ENCODE measurements around the gene EIF4G1. TPM values are rescaled to one million over a fixed set of nuclear protein-coding genes. Genes with fewer than 3 reads are reported as not detected.

EIF4G1 gene
- total RNA-seq, 1 donor: 245 TPM

DNA sequence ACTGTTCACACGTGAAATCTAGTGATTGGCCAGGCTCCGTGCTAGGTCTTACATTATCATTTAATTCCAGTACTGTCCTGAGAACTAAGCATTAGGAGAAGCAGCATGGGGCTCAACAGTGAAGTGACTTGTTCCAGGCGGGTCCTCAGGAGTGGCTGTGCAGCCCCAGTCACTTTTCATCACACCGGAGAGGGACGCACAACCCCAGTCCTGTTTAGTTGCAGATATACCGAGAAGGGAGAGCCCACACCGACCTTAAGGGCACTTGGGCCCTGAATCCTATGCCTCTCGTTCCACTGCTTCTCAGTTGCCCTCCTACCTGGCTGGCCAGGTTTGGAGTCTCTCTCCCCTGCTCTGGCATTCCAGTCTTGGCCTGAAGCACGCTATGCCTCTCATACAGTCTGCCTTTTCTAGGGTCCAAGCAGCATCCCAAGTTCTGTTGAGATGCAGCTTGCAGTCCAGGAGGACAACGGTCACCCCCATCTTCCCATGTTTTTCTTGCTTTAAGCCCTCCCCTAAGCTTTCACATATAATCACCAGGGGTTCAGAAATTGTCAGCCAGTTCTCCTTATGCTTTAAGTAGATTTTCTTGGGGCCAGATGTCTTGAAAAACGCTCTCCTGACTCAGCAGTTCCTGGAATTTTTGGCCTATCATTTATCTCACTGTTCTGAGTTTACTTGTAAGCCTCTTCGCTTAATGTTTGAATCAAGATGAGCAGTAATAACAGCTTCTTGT, 33.1 kb downstream of the EIF4G1 start:
- H3K4me2 ChIP-seq (ENCODE audit: insufficient read depth, low read length): no peak overlapping the region
- TF ChIP-seq, protein P1, sequence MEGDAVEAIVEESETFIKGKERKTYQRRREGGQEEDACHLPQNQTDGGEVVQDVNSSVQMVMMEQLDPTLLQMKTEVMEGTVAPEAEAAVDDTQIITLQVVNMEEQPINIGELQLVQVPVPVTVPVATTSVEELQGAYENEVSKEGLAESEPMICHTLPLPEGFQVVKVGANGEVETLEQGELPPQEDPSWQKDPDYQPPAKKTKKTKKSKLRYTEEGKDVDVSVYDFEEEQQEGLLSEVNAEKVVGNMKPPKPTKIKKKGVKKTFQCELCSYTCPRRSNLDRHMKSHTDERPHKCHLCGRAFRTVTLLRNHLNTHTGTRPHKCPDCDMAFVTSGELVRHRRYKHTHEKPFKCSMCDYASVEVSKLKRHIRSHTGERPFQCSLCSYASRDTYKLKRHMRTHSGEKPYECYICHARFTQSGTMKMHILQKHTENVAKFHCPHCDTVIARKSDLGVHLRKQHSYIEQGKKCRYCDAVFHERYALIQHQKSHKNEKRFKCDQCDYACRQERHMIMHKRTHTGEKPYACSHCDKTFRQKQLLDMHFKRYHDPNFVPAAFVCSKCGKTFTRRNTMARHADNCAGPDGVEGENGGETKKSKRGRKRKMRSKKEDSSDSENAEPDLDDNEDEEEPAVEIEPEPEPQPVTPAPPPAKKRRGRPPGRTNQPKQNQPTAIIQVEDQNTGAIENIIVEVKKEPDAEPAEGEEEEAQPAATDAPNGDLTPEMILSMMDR (IDR thresholded peaks at IDR 0.05; ENCODE audit: extremely low read depth, low read depth, low read length): no peak
- no peak overlapping the region for H3K27ac ChIP-seq (ENCODE audit: low read depth, low read length)
- H3K36me3 ChIP-seq (ENCODE audit: insufficient read depth, low read length): peaks cover 14% of the 10 kb centered on the region
- DNase-seq (ENCODE audit: insufficient read length, low spot score, missing footprints): peak; percentile 75
- H2AFZ ChIP-seq (ENCODE audit: low read length): no peak overlapping the region
- no peaks in the 10 kb centered on the region for H3K79me2 ChIP-seq (ENCODE audit: insufficient read depth, low read length)
- H3K4me3 ChIP-seq (ENCODE audit: insufficient read depth, low read length): no peak overlapping the region
- peaks cover 7% of the 10 kb centered on the region for H4K20me1 ChIP-seq (ENCODE audit: insufficient read depth, low read length)
- H3K4me1 ChIP-seq (ENCODE audit: insufficient read depth, low read length): peaks cover 6% of the 10 kb centered on the region
- H3K27me3 ChIP-seq (ENCODE audit: insufficient read depth, low read length): no peaks in the 10 kb centered on the region
- H3K9me3 ChIP-seq (ENCODE audit: low read depth, low read length): no peaks in the 10 kb centered on the region

DNA sequence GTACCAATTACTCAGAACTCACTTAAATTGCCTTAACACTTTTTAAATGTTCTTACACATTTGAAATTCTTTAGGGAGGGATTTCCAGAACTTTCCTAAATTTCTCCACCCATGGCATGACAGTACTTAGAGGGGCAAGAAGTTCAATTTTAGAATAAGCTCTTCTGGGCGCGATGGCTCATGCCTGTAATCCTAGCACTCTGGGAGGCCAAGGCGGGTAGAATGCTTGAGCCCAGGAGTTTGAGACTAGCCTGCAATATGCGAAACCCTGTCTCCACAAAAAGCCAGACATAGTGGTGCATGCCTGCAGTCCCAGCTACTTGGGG, 33.6 kb downstream of the EIF4G1 start:
- H3K79me2 ChIP-seq (ENCODE audit: insufficient read depth, low read length): no peaks in the 10 kb centered on the region
- H3K4me1 ChIP-seq (ENCODE audit: insufficient read depth, low read length): peaks cover 6% of the 10 kb centered on the region
- no peak overlapping the region for H2AFZ ChIP-seq (ENCODE audit: low read length)
- no peak overlapping the region for H3K27ac ChIP-seq (ENCODE audit: low read depth, low read length)
- H3K27me3 ChIP-seq (ENCODE audit: insufficient read depth, low read length): no peaks in the 10 kb centered on the region
- H4K20me1 ChIP-seq (ENCODE audit: insufficient read depth, low read length): peaks cover 5% of the 10 kb centered on the region
- no peak overlapping the region for H3K4me2 ChIP-seq (ENCODE audit: insufficient read depth, low read length)
- DNase-seq (ENCODE audit: insufficient read length, low spot score, missing footprints): peak; percentile 13
- TF ChIP-seq, protein P1 (IDR thresholded peaks at IDR 0.05; ENCODE audit: extremely low read depth, low read depth, low read length): no peak
- no peak overlapping the region for H3K4me3 ChIP-seq (ENCODE audit: insufficient read depth, low read length)
- H3K9me3 ChIP-seq (ENCODE audit: low read depth, low read length): no peaks in the 10 kb centered on the region
- H3K36me3 ChIP-seq (ENCODE audit: insufficient read depth, low read length): peaks cover 10% of the 10 kb centered on the region

DNA sequence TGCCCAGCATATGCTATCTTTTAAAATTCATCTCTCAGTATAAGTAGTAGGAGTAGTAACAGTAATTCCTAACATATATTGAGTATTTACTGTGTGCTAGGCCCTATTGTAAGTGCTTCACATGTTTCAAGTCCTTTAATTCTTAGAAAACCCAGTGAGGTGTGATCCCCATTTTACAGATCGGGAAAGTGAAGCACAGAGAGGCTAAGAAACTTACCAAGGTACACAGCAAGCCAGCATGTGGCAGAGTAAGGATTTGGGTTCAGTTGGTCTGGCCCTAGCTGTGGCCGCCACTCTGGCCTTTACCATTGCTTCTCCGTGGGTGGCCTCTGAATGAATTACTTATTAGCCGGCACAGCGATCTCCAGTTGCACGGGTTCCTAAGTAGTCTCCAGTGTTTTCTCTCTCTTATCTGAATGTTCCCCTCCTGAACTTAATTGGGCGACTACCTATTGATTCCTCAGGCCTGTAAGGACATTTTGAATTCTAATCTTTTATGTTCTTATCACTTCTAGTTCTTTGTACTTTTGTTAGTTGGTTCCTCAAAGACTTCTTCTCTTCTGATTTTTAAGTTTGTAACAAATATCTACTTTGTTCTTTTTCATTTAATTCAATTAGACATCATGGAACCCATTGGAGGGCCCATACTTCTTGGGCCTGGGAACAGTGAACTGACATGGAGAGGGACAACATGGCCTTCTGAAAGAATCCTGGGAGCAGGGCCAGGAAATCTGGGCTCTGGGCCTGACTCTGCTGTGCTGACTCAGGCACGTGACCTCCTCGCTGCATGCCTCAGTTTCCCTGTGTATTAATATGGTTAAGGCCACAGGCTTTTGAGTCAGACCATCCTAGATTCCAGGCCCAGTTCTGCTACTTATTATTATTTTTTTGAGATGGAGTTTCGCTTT, 35.4 kb downstream of the EIF4G1 start:
- H3K79me2 ChIP-seq (ENCODE audit: insufficient read depth, low read length): no peaks in the 10 kb centered on the region
- no peak overlapping the region for H2AFZ ChIP-seq (ENCODE audit: low read length)
- H3K9me3 ChIP-seq (ENCODE audit: low read depth, low read length): no peaks in the 10 kb centered on the region
- peak; percentile 89 for DNase-seq (ENCODE audit: insufficient read length, low spot score, missing footprints)
- H3K4me2 ChIP-seq (ENCODE audit: insufficient read depth, low read length): no peak overlapping the region
- no peak overlapping the region for H3K27ac ChIP-seq (ENCODE audit: low read depth, low read length)
- H3K27me3 ChIP-seq (ENCODE audit: insufficient read depth, low read length): no peaks in the 10 kb centered on the region
- H4K20me1 ChIP-seq (ENCODE audit: insufficient read depth, low read length): peaks cover 4% of the 10 kb centered on the region
- H3K4me1 ChIP-seq (ENCODE audit: insufficient read depth, low read length): peaks cover 6% of the 10 kb centered on the region
- peaks cover 3% of the 10 kb centered on the region for H3K36me3 ChIP-seq (ENCODE audit: insufficient read depth, low read length)
- TF ChIP-seq, protein P1 (IDR thresholded peaks at IDR 0.05; ENCODE audit: extremely low read depth, low read depth, low read length): no peak
- H3K4me3 ChIP-seq (ENCODE audit: insufficient read depth, low read length): no peak overlapping the region

DNA sequence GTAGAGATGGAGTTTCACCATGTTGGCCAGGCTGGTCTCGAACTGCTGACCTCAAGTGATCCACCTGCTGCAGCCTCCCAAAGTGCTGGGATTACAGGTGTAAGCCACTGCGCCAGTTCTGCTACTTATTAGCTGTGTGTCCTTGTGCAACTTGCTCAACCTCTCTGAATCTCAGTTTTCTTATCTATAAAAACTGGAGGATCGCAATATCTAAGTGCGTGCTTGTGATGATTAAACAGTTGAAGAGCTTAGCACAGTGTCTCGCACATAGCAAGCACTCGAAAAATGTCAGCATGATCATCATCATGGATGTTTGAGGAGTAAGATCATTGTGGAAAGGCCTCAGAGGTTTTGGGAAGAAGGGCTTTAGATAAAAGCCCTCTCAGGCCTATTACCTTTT, 36.2 kb downstream of the EIF4G1 start:
- H3K4me2 ChIP-seq (ENCODE audit: insufficient read depth, low read length): no peak overlapping the region
- peaks cover 8% of the 10 kb centered on the region for H4K20me1 ChIP-seq (ENCODE audit: insufficient read depth, low read length)
- H3K79me2 ChIP-seq (ENCODE audit: insufficient read depth, low read length): no peaks in the 10 kb centered on the region
- no peaks in the 10 kb centered on the region for H3K27me3 ChIP-seq (ENCODE audit: insufficient read depth, low read length)
- no peaks in the 10 kb centered on the region for H3K9me3 ChIP-seq (ENCODE audit: low read depth, low read length)
- no peak overlapping the region for H3K27ac ChIP-seq (ENCODE audit: low read depth, low read length)
- DNase-seq (ENCODE audit: insufficient read length, low spot score, missing footprints): peak; percentile 42
- no peak overlapping the region for H3K4me3 ChIP-seq (ENCODE audit: insufficient read depth, low read length)
- H3K36me3 ChIP-seq (ENCODE audit: insufficient read depth, low read length): peaks cover 3% of the 10 kb centered on the region
- H2AFZ ChIP-seq (ENCODE audit: low read length): no peak overlapping the region
- TF ChIP-seq, protein P1 (IDR thresholded peaks at IDR 0.05; ENCODE audit: extremely low read depth, low read depth, low read length): no peak
- H3K4me1 ChIP-seq (ENCODE audit: insufficient read depth, low read length): peaks cover 7% of the 10 kb centered on the region

All from osteoblast (primary cell).